Central memory CD8-positive, alpha-beta T cell (primary cell): ENCODE data around the gene PDXP.

Source experiments
- ATAC-seq: fragments of 150-1000 bp; cut with Tn5 transposase; replicated peaks from 2 replicates; pipeline ENCODE4 v1.10.0; 2022; ENCODE audit warnings: mild to moderate bottlenecking, moderate FRiP score, moderate number of reproducible peaks; ENCODE audit not compliant: poor library complexity, severe bottlenecking; ENCODE audit errors: extremely low read depth
- DNase-seq, 2 donors: peaks; one replicate each; pipeline ENCODE4 v3.0.0; 2021; ENCODE audit warnings: low spot score in 2 of 2
- H3K27ac Mint-ChIP-seq: one replicate; pipeline ENCODE4 v1.8.0; 2022; ENCODE audit warnings: low read depth, mild to moderate bottlenecking, moderate library complexity, mixed read lengths
- H3K27me3 Mint-ChIP-seq: one replicate; pipeline ENCODE4 v1.8.0; 2022; ENCODE audit warnings: mixed read lengths
- H3K36me3 Mint-ChIP-seq: one replicate; pipeline ENCODE4 v1.8.0; 2022; ENCODE audit warnings: mild to moderate bottlenecking, moderate library complexity, mixed read lengths; ENCODE audit not compliant: insufficient read depth
- H3K4me1 Mint-ChIP-seq: one replicate; pipeline ENCODE4 v1.8.0; 2022; ENCODE audit warnings: mixed read lengths
- H3K4me3 Mint-ChIP-seq: one replicate; pipeline ENCODE4 v1.8.0; 2022; ENCODE audit warnings: mild to moderate bottlenecking, moderate library complexity, mixed read lengths
- H3K9me3 Mint-ChIP-seq: one replicate; pipeline ENCODE4 v1.8.0; 2022; ENCODE audit warnings: mixed read lengths

The PDXP gene

GRCh38 chr22:37674951-37675929 lies 16.7 kb downstream of the PDXP start, which contains the start of gene LGALS1:
Gene LGALS1, plus strand, starts transcription at chr22:37675636. Its CDS starts 67 bp downstream, at chr22:37675703.
- Mint-ChIP-seq H3K9me3 (no peaks in the 10 kb centered on the region), H3K36me3 (peaks cover 18% of the 10 kb centered on the region), H3K27me3 (no peaks in the 10 kb centered on the region), H3K4me1 (peaks cover 44% of the 10 kb centered on the region), H3K4me3 (peak within 1 kb of the TSS; percentile 88), H3K27ac (peak within 1 kb of the TSS; percentile 94)
- DNase-seq (no peak), ATAC-seq (no peak)

- peaks cover 19% of the 10 kb centered on the region for H3K36me3 Mint-ChIP-seq
- H3K27me3 Mint-ChIP-seq: no peaks in the 10 kb centered on the region
- H3K9me3 Mint-ChIP-seq: no peaks in the 10 kb centered on the region
- no peak for ATAC-seq
- DNase-seq: no peak
- peak overlapping the region; percentile 94 for H3K27ac Mint-ChIP-seq
- H3K4me3 Mint-ChIP-seq: peak overlapping the region; percentile 88
- H3K4me1 Mint-ChIP-seq: peaks cover 46% of the 10 kb centered on the region
Observed at GRCh38 chr22:37675930-37676735, 17.6 kb downstream of the PDXP start.

- Mint-ChIP-seq H3K27ac (peak overlapping the region; percentile 94), H3K4me3 (peak overlapping the region; percentile 88), H3K9me3 (no peaks in the 10 kb centered on the region), H3K27me3 (no peaks in the 10 kb centered on the region), H3K36me3 (peaks cover 19% of the 10 kb centered on the region), H3K4me1 (peaks cover 54% of the 10 kb centered on the region)
- DNase-seq (peak; percentile 83 to 92), ATAC-seq (peak; percentile 89)
Observed at GRCh38 chr22:37676736-37677492, 18.4 kb downstream of the PDXP start.

- ATAC-seq (peak; percentile 74), DNase-seq (no peak)
- no peaks in the 10 kb centered on the region for H3K9me3 Mint-ChIP-seq
- H3K27me3 Mint-ChIP-seq: no peaks in the 10 kb centered on the region
- H3K4me3 Mint-ChIP-seq: peak overlapping the region; percentile 88
- H3K36me3 Mint-ChIP-seq: peaks cover 18% of the 10 kb centered on the region
- H3K4me1 Mint-ChIP-seq: peaks cover 49% of the 10 kb centered on the region
- H3K27ac Mint-ChIP-seq: peak overlapping the region; percentile 94
Observed at GRCh38 chr22:37677493-37677974, 19.0 kb downstream of the PDXP start.

- no peaks in the 10 kb centered on the region for H3K27me3 Mint-ChIP-seq
- DNase-seq: no peak
- H3K27ac Mint-ChIP-seq: peak overlapping the region; percentile 94
- H3K36me3 Mint-ChIP-seq: peaks cover 18% of the 10 kb centered on the region
- no peak for ATAC-seq
- H3K4me1 Mint-ChIP-seq: peaks cover 48% of the 10 kb centered on the region
- no peaks in the 10 kb centered on the region for H3K9me3 Mint-ChIP-seq
- H3K4me3 Mint-ChIP-seq: no peak overlapping the region
Observed at GRCh38 chr22:37678372-37678771, 19.8 kb downstream of the PDXP start.

GRCh38 chr22:37679670-37680069 lies 21.1 kb downstream of the PDXP start:
- Mint-ChIP-seq H3K4me3 (peak overlapping the region; percentile 26), H3K27ac (no peak overlapping the region), H3K36me3 (peaks cover 18% of the 10 kb centered on the region), H3K27me3 (no peaks in the 10 kb centered on the region), H3K4me1 (peaks cover 37% of the 10 kb centered on the region), H3K9me3 (no peaks in the 10 kb centered on the region)
- ATAC-seq: no peak
- DNase-seq: no peak

GRCh38 chr22:37680191-37680851 lies 21.8 kb downstream of the PDXP start:
- Mint-ChIP-seq H3K4me1 (peaks cover 31% of the 10 kb centered on the region), H3K36me3 (peaks cover 18% of the 10 kb centered on the region), H3K27ac (no peak overlapping the region), H3K4me3 (no peak overlapping the region), H3K9me3 (no peaks in the 10 kb centered on the region), H3K27me3 (no peaks in the 10 kb centered on the region)
- ATAC-seq: no peak
- DNase-seq: no peak

- H3K9me3 Mint-ChIP-seq: no peaks in the 10 kb centered on the region
- DNase-seq (no peak), ATAC-seq (no peak)
- H3K36me3 Mint-ChIP-seq: peaks cover 18% of the 10 kb centered on the region
- H3K4me3 Mint-ChIP-seq: no peak overlapping the region
- no peak overlapping the region for H3K27ac Mint-ChIP-seq
- H3K4me1 Mint-ChIP-seq: peaks cover 30% of the 10 kb centered on the region
- H3K27me3 Mint-ChIP-seq: no peaks in the 10 kb centered on the region
Observed at GRCh38 chr22:37681001-37681424, 22.5 kb downstream of the PDXP start.

- peaks cover 20% of the 10 kb centered on the region for H3K36me3 Mint-ChIP-seq
- ATAC-seq (no peak), DNase-seq (peak; percentile 57 to 61)
- no peaks in the 10 kb centered on the region for H3K27me3 Mint-ChIP-seq
- H3K4me3 Mint-ChIP-seq: no peak overlapping the region
- no peak overlapping the region for H3K27ac Mint-ChIP-seq
- H3K9me3 Mint-ChIP-seq: no peaks in the 10 kb centered on the region
- peaks cover 29% of the 10 kb centered on the region for H3K4me1 Mint-ChIP-seq
Observed at GRCh38 chr22:37681556-37682049, 23.1 kb downstream of the PDXP start.

GRCh38 chr22:37684803-37685615 lies 26.5 kb downstream of the PDXP start:
- Mint-ChIP-seq H3K9me3 (no peaks in the 10 kb centered on the region), H3K36me3 (peaks cover 15% of the 10 kb centered on the region), H3K27ac (no peak overlapping the region), H3K4me1 (peaks cover 37% of the 10 kb centered on the region), H3K27me3 (no peaks in the 10 kb centered on the region), H3K4me3 (peak overlapping the region; percentile 80)
- no peak for ATAC-seq
- no peak for DNase-seq
